EH (cell line): ENCODE measurements around the gene RERG.
A peak's percentile ranks its signal among the peaks of the same experiment; 100 is the strongest.

Experiments used
- DNase-seq: peaks from one replicate; pipeline ENCODE4 v3.0.0-alpha.2; 2015; ENCODE audit warnings: low read depth

Gene RERG

GRCh38 chr12:15186597-15186996 lies 34.6 kb downstream of the RERG start:
- DNase-seq = no peak

GRCh38 chr12:15184484-15184883 lies 36.7 kb downstream of the RERG start:
- DNase-seq = no peak

GRCh38 chr12:15183821-15184220 lies 37.4 kb downstream of the RERG start:
- no peak for DNase-seq

GRCh38 chr12:15181017-15181683 lies 40.1 kb downstream of the RERG start:
- no peak for DNase-seq

- no peak for DNase-seq
Observed at GRCh38 chr12:15180325-15180724, 40.9 kb downstream of the RERG start.

- DNase-seq = no peak
Observed at GRCh38 chr12:15179672-15180071, 41.5 kb downstream of the RERG start.

GRCh38 chr12:15173142-15173541 lies 48.1 kb downstream of the RERG start:
- DNase-seq = no peak

- no peak for DNase-seq
Observed at GRCh38 chr12:15172060-15172822, 49.0 kb downstream of the RERG start.

- no peak for DNase-seq
Observed at GRCh38 chr12:15171012-15171655, 50.1 kb downstream of the RERG start.

GRCh38 chr12:15168026-15168678 lies 53.1 kb downstream of the RERG start:
- no peak for DNase-seq

- no peak for DNase-seq
Observed at GRCh38 chr12:15165012-15165659, 56.1 kb downstream of the RERG start.

GRCh38 chr12:15163030-15163976 lies 57.9 kb downstream of the RERG start:
- no peak for DNase-seq

- no peak for DNase-seq
Observed at GRCh38 chr12:15158083-15158482, 63.1 kb downstream of the RERG start.

- DNase-seq = no peak
Observed at GRCh38 chr12:15157269-15157671, 63.9 kb downstream of the RERG start.

GRCh38 chr12:15155271-15155670 lies 65.9 kb downstream of the RERG start:
- DNase-seq = no peak

GRCh38 chr12:15154103-15154502 lies 67.1 kb downstream of the RERG start:
- DNase-seq = no peak

- DNase-seq = peak; percentile 27
Observed at GRCh38 chr12:15152868-15153267, 68.3 kb downstream of the RERG start.

GRCh38 chr12:15152456-15152855 lies 68.8 kb downstream of the RERG start:
- no peak for DNase-seq

GRCh38 chr12:15151161-15152091 lies 69.8 kb downstream of the RERG start:
- no peak for DNase-seq

GRCh38 chr12:15146585-15146984 lies 74.6 kb downstream of the RERG start:
- no peak for DNase-seq
